GM19025 (cell line): ENCODE data around the gene FUS.
"Not testable (repeated sequence)": the region's sequence is repeated elsewhere in the genome, so short reads cannot be mapped to it uniquely, and the experiment has no call there.

Source experiments
- ATAC-seq: cut with Tn5 transposase; IDR thresholded peaks from one replicate; pipeline ENCODE4 v1.9.1; 2021; ENCODE audit warnings: mild to moderate bottlenecking, low read depth, moderate library complexity; ENCODE audit not compliant: unreplicated experiment

FUS gene

GRCh38 chr16:31184888-31185287, 4.9 kb downstream of the FUS start:
- ATAC-seq: no peak

GRCh38 chr16:31185339-31185738, 5.4 kb downstream of the FUS start:
- ATAC-seq: no peak

GRCh38 chr16:31186176-31186575, 6.2 kb downstream of the FUS start:
- no peak for ATAC-seq

GRCh38 chr16:31186930-31187807, 7.2 kb downstream of the FUS start:
- no peak for ATAC-seq

GRCh38 chr16:31187808-31188189, 7.9 kb downstream of the FUS start:
- ATAC-seq: no peak

- no peak for ATAC-seq
These were observed 8.8 kb downstream of the FUS start for GRCh38 chr16:31188450-31189411.

- ATAC-seq: no peak
These were observed 9.5 kb downstream of the FUS start for GRCh38 chr16:31189412-31189778.

- no peak for ATAC-seq
These were observed 10.1 kb downstream of the FUS start for GRCh38 chr16:31190061-31190460.

GRCh38 chr16:31190818-31191444, 11.0 kb downstream of the FUS start:
- no peak for ATAC-seq

GRCh38 chr16:31191697-31192428, 11.9 kb downstream of the FUS start:
- no peak for ATAC-seq

GRCh38 chr16:31192856-31193642, 13.1 kb downstream of the FUS start:
- no peak for ATAC-seq

- ATAC-seq: no peak
These were observed 13.9 kb downstream of the FUS start for GRCh38 chr16:31193874-31194273.

GRCh38 chr16:31194898-31195297, 15.0 kb downstream of the FUS start:
- no peak for ATAC-seq

GRCh38 chr16:31195861-31196260, 15.9 kb downstream of the FUS start:
- not testable (repeated sequence) for ATAC-seq

GRCh38 chr16:31196324-31197088, 16.6 kb downstream of the FUS start:
- no peak for ATAC-seq

GRCh38 chr16:31198207-31198882, 18.4 kb downstream of the FUS start:
- no peak for ATAC-seq

- ATAC-seq: no peak
These were observed 19.6 kb downstream of the FUS start for GRCh38 chr16:31199430-31200041.

- not testable (repeated sequence) for ATAC-seq
These were observed 20.2 kb downstream of the FUS start for GRCh38 chr16:31200111-31200510.
